Brain microvascular endothelial cell (primary cell): ENCODE measurements around the gene FLII.

Source experiments
- DNase-seq: peaks from one replicate; pipeline ENCODE4 v3.0.0-alpha.2; 2020
- H3K27ac ChIP-seq: fragments of 250-450 bp; sonication (Bioruptor Pico); 2 replicates; pipeline ENCODE4 v1.5.1; 2020; ENCODE audit warnings: mild to moderate bottlenecking, moderate library complexity
- H3K27me3 ChIP-seq: fragments of 250-450 bp; sonication (Bioruptor Pico); replicated peaks from 2 replicates; pipeline ENCODE4 v1.5.1; 2020; ENCODE audit warnings: mild to moderate bottlenecking
- H3K36me3 ChIP-seq: fragments of 250-450 bp; sonication (Bioruptor Pico); replicated peaks from 2 replicates; pipeline ENCODE4 v1.5.1; 2020; ENCODE audit warnings: mild to moderate bottlenecking
- H3K4me3 ChIP-seq: 2 replicates; pipeline ENCODE4 v1.5.1; 2011; ENCODE audit warnings: low read depth, mild to moderate bottlenecking, control low read depth, low read length, moderate library complexity
- in situ Hi-C: cut with HindIII; loops from 2 replicates; pipeline ENCODE4 v1.10.0; 2017; ENCODE audit warnings: low sequenced_read_pairs, low pct_ligation_motif_present
- TF ChIP-seq, protein P1 (sequence below): IDR thresholded peaks from 2 replicates; pipeline ENCODE4 v1.5.1; 2011; ENCODE audit warnings: low read depth, mild to moderate bottlenecking, moderate library complexity, low read length, control low read depth, inconsistent platforms; ENCODE audit errors: missing control alignments

The FLII gene

DNA sequence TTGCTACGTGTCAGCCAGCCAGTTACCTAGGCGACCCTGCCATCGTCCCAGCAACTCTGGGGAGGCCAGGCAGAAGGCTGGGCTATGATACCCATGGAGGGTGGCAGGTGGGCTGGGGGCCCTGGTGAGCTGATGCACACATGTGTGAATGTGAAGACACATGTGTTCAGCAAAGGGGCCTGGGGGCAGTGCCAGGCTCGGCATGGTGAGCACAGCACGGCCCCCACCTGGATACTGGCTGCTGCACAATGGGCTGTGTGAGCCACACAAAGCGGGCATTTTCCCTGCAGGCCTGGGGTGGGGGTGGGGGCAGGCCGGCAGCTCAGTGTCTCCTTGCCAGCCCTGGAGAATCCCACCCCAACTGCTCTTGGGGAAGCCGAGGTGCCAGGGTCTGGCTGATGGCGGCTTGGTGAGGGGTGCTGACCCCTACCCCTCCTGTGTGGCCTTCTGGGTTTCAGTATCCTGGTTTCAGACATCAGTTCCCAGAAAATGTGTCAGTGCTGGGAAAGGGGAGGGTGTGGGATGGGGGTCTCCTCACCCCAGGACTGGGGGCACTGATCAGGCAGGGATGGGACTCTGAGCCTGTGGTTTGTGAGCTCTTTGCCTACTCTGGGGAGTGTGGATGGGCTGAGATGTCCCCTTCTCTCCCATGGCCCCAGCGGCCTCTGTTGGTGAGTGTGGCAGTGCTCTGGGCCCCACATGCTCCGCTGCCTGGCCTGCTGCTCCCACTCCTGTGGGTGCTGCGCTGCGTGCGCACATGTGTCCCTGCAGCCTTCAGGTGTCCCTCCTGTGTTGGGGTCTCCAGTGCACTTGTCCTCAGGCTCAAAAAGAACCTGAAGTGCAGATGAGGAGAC, 28.0 kb downstream of the FLII start:
- no peak for DNase-seq
- in situ Hi-C loops: no loop called here
- H3K27ac ChIP-seq: no peak overlapping the region
- TF ChIP-seq, protein P1, sequence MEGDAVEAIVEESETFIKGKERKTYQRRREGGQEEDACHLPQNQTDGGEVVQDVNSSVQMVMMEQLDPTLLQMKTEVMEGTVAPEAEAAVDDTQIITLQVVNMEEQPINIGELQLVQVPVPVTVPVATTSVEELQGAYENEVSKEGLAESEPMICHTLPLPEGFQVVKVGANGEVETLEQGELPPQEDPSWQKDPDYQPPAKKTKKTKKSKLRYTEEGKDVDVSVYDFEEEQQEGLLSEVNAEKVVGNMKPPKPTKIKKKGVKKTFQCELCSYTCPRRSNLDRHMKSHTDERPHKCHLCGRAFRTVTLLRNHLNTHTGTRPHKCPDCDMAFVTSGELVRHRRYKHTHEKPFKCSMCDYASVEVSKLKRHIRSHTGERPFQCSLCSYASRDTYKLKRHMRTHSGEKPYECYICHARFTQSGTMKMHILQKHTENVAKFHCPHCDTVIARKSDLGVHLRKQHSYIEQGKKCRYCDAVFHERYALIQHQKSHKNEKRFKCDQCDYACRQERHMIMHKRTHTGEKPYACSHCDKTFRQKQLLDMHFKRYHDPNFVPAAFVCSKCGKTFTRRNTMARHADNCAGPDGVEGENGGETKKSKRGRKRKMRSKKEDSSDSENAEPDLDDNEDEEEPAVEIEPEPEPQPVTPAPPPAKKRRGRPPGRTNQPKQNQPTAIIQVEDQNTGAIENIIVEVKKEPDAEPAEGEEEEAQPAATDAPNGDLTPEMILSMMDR: no peak
- H3K36me3 ChIP-seq: peaks cover 15% of the 10 kb centered on the region
- H3K27me3 ChIP-seq: no peaks in the 10 kb centered on the region
- no peak overlapping the region for H3K4me3 ChIP-seq

DNA sequence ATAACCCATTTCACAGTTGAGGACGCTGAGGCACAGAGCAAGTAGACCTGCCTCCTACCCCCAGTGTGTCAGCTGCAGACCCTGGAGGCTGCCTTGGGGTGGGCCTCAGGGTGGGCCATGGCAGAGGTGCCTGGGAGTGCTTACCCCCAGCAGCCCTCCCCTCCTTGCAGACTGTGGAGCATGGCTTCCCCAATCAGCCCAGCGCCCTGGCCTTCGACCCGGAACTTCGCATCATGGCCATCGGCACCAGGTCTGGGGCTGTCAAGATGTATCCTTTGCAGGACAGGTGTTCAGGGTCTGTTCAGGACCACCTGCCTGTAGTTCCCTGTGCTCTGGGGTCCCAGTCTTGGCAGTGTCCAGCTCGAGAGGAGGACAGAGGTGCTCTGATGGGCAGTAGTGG, 28.8 kb downstream of the FLII start:
- in situ Hi-C loops: no loop called here
- Histone ChIP-seq H3K27ac (no peak overlapping the region), H3K4me3 (no peak overlapping the region), H3K36me3 (peaks cover 8% of the 10 kb centered on the region), H3K27me3 (no peaks in the 10 kb centered on the region)
- TF ChIP-seq, protein P1: no peak
- DNase-seq: no peak

DNA sequence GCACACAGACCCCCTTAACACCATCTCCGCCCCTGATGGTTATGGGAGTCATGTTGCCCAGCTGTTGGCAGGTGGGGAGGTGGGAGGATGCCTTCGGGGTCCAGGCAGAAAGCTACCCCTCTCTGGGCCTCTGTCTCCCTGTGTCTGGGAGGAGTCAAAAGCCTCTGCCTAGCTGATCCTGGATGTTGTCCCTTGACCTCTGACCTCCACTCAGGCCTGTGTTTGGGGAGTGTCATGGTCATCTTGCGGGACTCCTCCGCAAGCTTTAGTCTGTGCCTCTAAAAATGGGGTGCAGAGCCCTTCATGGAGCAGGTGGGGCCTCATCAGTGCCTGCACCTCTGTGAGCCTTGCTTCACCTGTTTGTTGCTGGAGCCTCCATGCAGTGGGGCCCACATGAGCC, 29.3 kb downstream of the FLII start:
- Histone ChIP-seq H3K4me3 (no peak overlapping the region), H3K36me3 (peaks cover 7% of the 10 kb centered on the region), H3K27me3 (no peaks in the 10 kb centered on the region), H3K27ac (no peak overlapping the region)
- no peak for DNase-seq
- TF ChIP-seq, protein P1: no peak
- in situ Hi-C loops: no loop called here

DNA sequence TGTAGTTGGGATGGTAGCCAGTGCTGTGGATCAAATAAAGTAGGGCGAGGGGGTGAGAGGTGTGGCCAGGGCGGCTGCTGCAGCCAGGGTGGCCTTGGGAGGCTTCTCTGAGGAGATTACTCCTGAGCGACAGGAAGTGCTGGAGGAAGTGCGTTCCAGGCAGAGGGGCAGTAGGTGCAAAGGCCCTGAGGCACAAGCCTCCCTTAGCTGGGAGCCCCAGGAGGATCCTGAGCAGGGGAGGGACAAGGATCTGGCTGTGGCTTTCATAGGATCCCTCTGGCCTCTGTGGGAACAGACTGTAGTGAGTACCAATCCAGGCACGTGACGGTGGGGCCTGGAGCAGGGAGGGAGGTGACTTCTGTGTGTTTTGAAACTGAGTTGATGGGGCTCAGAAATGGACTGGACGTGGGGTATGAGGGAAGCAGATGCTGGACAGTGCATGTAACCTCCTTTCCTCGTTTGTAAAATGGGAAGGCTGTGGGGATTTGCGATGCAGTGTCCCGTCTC, 30.3 kb downstream of the FLII start:
- TF ChIP-seq, protein P1: no peak
- no peaks in the 10 kb centered on the region for H3K27me3 ChIP-seq
- H3K4me3 ChIP-seq: no peak overlapping the region
- in situ Hi-C loops: no loop called here
- DNase-seq: no peak
- no peak overlapping the region for H3K27ac ChIP-seq
- no peaks in the 10 kb centered on the region for H3K36me3 ChIP-seq

DNA sequence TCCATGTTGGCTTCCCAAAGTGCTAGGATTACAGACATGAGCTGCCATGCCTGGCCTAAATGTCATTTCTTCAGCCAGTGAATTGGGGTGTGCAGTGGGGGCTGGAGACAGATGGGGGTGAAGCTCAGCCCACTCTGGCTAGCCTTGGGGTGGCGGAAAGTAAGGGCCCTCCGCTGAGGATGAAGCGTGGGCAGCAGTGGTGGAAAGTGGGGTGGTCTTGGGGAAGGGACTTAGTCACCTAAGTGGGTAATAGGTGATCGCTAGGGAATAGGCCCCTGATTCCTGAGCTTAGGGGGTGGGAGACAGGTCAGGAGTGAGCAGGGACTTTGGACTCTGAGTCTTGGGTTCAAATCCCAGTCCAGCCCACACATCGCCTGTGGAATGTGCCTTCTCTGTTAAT, 30.9 kb downstream of the FLII start:
- DNase-seq: no peak
- Histone ChIP-seq H3K27ac (no peak overlapping the region), H3K4me3 (no peak overlapping the region), H3K36me3 (no peaks in the 10 kb centered on the region), H3K27me3 (no peaks in the 10 kb centered on the region)
- TF ChIP-seq, protein P1: no peak
- in situ Hi-C loops: no loop called here
